GM10266 (cell line): ENCODE measurements around the gene HSD3B7.

Experiments used
- DNase-seq: peaks from one replicate; pipeline ENCODE4 v3.0.0; 2012; ENCODE audit errors: extremely low spot score
- TF ChIP-seq, protein P1 (sequence below): IDR thresholded peaks from 2 replicates; pipeline ENCODE4 v1.5.1; 2012; ENCODE audit warnings: mild to moderate bottlenecking, low read depth; ENCODE audit not compliant: control insufficient read depth, insufficient read depth; ENCODE audit errors: missing control alignments

The HSD3B7 gene

GRCh38 chr16:30992931-30993816 lies 8.2 kb downstream of the HSD3B7 start:
- TF ChIP-seq, protein P1, sequence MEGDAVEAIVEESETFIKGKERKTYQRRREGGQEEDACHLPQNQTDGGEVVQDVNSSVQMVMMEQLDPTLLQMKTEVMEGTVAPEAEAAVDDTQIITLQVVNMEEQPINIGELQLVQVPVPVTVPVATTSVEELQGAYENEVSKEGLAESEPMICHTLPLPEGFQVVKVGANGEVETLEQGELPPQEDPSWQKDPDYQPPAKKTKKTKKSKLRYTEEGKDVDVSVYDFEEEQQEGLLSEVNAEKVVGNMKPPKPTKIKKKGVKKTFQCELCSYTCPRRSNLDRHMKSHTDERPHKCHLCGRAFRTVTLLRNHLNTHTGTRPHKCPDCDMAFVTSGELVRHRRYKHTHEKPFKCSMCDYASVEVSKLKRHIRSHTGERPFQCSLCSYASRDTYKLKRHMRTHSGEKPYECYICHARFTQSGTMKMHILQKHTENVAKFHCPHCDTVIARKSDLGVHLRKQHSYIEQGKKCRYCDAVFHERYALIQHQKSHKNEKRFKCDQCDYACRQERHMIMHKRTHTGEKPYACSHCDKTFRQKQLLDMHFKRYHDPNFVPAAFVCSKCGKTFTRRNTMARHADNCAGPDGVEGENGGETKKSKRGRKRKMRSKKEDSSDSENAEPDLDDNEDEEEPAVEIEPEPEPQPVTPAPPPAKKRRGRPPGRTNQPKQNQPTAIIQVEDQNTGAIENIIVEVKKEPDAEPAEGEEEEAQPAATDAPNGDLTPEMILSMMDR: no peak
- DNase-seq: no peak

DNA sequence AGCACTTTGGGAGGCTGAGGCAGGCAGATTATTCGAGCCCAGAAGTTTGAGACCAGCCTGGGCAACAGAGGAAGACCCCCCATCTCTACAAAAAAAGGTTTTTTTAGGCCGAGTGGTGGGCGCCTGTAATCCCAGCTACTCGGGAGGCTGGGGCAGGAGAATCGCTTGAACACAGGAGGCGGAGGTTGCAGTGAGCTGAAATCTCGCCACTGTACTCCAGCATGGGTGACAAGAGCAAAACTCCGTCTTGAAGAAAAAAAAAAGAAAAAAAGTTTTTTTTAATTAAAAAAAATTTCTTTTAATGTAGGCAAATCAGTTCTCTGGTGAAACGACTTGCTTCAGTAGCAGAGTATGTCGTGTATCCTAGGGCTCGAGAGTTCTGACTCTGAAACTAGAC lies 10.9 kb downstream of the HSD3B7 start:
- DNase-seq: no peak
- TF ChIP-seq, protein P1: no peak

GRCh38 chr16:30996324-30996984 lies 11.4 kb downstream of the HSD3B7 start:
- no peak for DNase-seq

DNA sequence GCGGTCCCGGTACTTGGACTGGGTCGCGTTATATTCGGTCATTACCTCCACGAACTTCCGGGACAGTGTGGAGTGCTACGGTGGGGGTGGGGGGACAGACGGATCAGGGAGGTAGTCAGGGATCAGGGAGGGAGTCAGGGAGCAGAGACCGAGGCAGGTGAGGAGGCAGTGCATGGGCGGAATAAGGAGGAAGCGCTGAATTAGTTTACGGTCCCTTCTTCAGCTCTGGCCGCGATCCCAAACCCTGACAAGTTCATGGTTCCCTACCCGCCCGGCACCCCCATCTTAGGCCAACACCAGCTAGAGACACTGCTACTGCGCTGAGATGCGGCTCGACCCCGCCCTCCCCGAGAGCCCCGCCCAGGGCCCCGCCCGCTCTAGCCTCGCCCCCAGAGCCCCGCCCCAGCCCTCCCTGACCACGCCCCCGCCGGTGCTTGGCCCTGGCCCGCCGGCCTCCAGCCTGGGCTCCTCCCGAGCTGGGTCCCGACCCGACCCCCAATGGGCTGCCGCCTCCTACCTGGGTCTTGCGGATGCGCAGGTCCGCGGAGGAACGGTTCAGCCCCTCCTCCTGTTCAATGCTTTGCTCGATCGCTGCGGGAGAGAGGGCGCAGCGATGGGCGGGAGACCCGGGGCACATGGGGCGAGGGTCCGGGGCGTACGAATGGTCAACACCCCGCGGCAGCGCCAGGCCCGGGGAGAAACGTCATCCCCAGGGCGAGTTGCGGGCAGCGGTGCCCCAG lies 12.1 kb downstream of the HSD3B7 start:
- TF ChIP-seq, protein P1: no peak
- peak; percentile 100 for DNase-seq

More at GRCh38 chr16:30996324-30996984, 11.4 kb downstream of the HSD3B7 start:
- TF ChIP-seq, protein P1: no peak

DNA sequence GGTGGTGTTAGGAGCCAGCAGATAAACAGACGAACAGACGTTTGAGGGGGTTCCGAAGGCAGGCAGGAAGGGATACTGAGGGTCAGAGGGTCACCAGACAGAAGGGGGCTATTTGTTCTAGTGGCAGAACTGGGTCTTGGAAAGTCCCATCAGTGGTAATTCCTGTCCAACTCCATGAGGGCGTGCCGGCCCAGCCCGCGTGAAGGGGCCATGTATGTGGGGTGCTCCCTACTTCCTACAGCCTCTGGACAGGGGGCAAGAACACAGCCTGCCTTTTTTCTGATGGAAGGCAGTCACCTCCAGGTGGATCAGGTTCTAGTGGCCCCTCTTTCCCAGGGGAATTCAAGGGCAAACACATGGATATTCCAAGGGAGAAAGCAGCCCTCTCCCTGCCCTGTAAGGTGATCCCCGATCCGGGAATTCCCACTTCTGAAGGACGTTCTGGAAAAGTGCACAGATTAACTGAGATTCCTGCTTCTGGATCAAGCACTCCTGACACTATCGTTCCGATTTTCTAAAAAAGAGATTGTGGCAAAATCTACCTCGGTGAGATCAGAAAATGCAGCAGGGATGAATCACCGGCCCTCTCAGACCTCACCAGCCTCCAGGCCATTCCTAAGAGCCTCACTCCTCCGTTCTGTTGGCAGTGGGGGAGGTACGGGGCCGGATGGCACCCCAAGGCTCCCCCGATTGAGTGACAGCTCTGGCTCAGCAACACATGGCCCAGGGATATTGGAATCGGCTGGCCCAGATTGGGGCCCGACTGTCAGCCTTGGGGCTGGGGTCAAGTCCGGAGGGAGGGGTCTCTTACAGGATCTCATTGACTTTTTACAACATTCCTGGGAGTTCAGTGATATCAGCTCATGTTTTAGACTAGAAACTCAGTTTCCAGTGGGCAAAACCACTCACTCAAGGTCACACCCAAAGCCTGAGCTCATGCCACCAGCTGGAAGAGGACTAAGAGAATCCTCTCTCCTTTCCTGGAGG lies 13.0 kb downstream of the HSD3B7 start:
- DNase-seq: no peak
- TF ChIP-seq, protein P1: no peak
